Liver (tissue), 9 donors: Measurements from ENCODE around the gene KNDC1. TPM values are rescaled to one million over a fixed set of nuclear protein-coding genes. Genes with fewer than 3 reads are reported as not detected.

Experiments used
- DNase-seq: peaks from one replicate; pipeline ENCODE4 v3.0.0-alpha.2; 2017; ENCODE audit warnings: low spot score
- H3K27ac ChIP-seq, 2 donors: one replicate each; pipeline ENCODE4 v1.7.0; 2013; ENCODE audit warnings: inconsistent platforms in 2 of 2, low read length in 2 of 2, control low read depth in 1 of 2, low read depth in 1 of 2, mild to moderate bottlenecking in 1 of 2
- H3K27me3 ChIP-seq, 4 donors: one replicate each; pipeline versions ENCODE4 v1.6.1 to v1.7.0; 2013; ENCODE audit warnings: low read length in 3 of 4, inconsistent platforms in 1 of 4, mild to moderate bottlenecking in 1 of 4, moderate library complexity in 1 of 4; ENCODE audit not compliant: control insufficient read depth in 4 of 4, insufficient read depth in 4 of 4
- H3K36me3 ChIP-seq, 4 donors: one replicate each; pipeline versions ENCODE4 v1.6.1 to v1.7.0; 2013; ENCODE audit warnings: low read length in 3 of 4, mild to moderate bottlenecking in 3 of 4, low read depth in 1 of 4, moderate library complexity in 1 of 4; ENCODE audit not compliant: control insufficient read depth in 4 of 4, insufficient read depth in 3 of 4
- H3K4me1 ChIP-seq, 4 donors: one replicate each; pipeline versions ENCODE4 v1.6.1 to v1.7.0; 2013; ENCODE audit warnings: low read length in 3 of 4, mild to moderate bottlenecking in 3 of 4, moderate library complexity in 1 of 4; ENCODE audit not compliant: control insufficient read depth in 4 of 4, insufficient read depth in 4 of 4
- H3K4me3 ChIP-seq, 3 donors: one replicate each; pipeline versions ENCODE4 v1.6.1 to v1.7.0; 2013; ENCODE audit warnings: low read length in 3 of 3, control low read depth in 1 of 3, low read depth in 1 of 3, mild to moderate bottlenecking in 1 of 3
- H3K9ac ChIP-seq, 2 donors: one replicate each; pipeline ENCODE4 v1.7.0; 2013; ENCODE audit warnings: low read length in 2 of 2, mild to moderate bottlenecking in 2 of 2, moderate library complexity in 2 of 2, control low read depth in 1 of 2, low read depth in 1 of 2
- H3K9me3 ChIP-seq, 4 donors: one replicate each; pipeline versions ENCODE4 v1.6.1 to v1.7.0; 2013; ENCODE audit warnings: low read length in 3 of 4; ENCODE audit not compliant: control insufficient read depth in 4 of 4
- CTCF ChIP-seq: fragments of 150-350 bp; IDR thresholded peaks from 2 replicates; pipeline ENCODE4 v1.5.1; 2017; ENCODE audit warnings: improper control_type of control experiment, low read depth, low read length; ENCODE audit not compliant: missing input control
- EGR1 ChIP-seq, 2 donors: IDR thresholded peaks; 2 replicates each; pipeline ENCODE4 v1.6.1; 2016 to 2018; ENCODE audit warnings: antibody characterized with exemption in 2 of 2, low read depth in 2 of 2
- FOXA1 ChIP-seq: IDR thresholded peaks from 2 replicates; pipeline ENCODE4 v1.6.1; 2016; ENCODE audit warnings: antibody characterized with exemption
- FOXA2 ChIP-seq: IDR thresholded peaks from 2 replicates; pipeline ENCODE4 v1.6.1; 2016; ENCODE audit warnings: antibody characterized with exemption
- GABPA ChIP-seq, 2 donors: IDR thresholded peaks in 1 of 2; conservative IDR thresholded peaks in 1 of 2; 2 replicates each; pipeline ENCODE4 v1.6.1; 2016; ENCODE audit warnings: antibody characterized with exemption in 2 of 2, mild to moderate bottlenecking in 1 of 2, moderate library complexity in 1 of 2
- HNF4A ChIP-seq, 2 donors: conservative IDR thresholded peaks; 2 replicates each; pipeline ENCODE4 v1.6.1; 2016; ENCODE audit warnings: antibody characterized with exemption in 2 of 2, mild to moderate bottlenecking in 2 of 2
- HNF4G ChIP-seq: IDR thresholded peaks from 2 replicates; pipeline ENCODE4 v1.6.1; 2016; ENCODE audit warnings: antibody characterized with exemption
- JUND ChIP-seq, 2 donors: IDR thresholded peaks; 2 replicates each; pipeline ENCODE4 v1.6.1; 2016; ENCODE audit warnings: antibody characterized with exemption in 2 of 2
- MAX ChIP-seq: IDR thresholded peaks from 2 replicates; pipeline ENCODE4 v1.6.1; 2016; ENCODE audit warnings: antibody characterized with exemption
- NR2F2 ChIP-seq: IDR thresholded peaks from 2 replicates; pipeline ENCODE4 v1.6.1; 2016; ENCODE audit warnings: antibody characterized with exemption
- RAD21 ChIP-seq, 2 donors: IDR thresholded peaks; 2 replicates each; pipeline ENCODE4 v1.6.1; 2016; ENCODE audit warnings: antibody characterized with exemption in 2 of 2, mild to moderate bottlenecking in 2 of 2
- RXRA ChIP-seq, 2 donors: IDR thresholded peaks; 2 replicates each; pipeline ENCODE4 v1.6.1; 2017 to 2018; ENCODE audit warnings: antibody characterized with exemption in 2 of 2, mild to moderate bottlenecking in 1 of 2
- SP1 ChIP-seq: IDR thresholded peaks from 2 replicates; pipeline ENCODE4 v1.6.1; 2018; ENCODE audit warnings: antibody characterized with exemption, mild to moderate bottlenecking
- TAF1 ChIP-seq: conservative IDR thresholded peaks from 2 replicates; pipeline ENCODE4 v1.6.1; 2016; ENCODE audit warnings: antibody characterized with exemption, mild to moderate bottlenecking
- YY1 ChIP-seq: IDR thresholded peaks from 2 replicates; pipeline ENCODE4 v1.6.1; 2016; ENCODE audit warnings: antibody characterized with exemption, mild to moderate bottlenecking
- whole genome bisulfite sequencing: extraction: QIAGEN DNeasy Blood & Tissue Kit; methylation state at CpG from one replicate; pipeline ENCODE4 v1.1.7; 2013; 5-methylcytosine and 5-hydroxymethylcytosine counted together
- polyA plus RNA-seq, 2 donors: library from polyadenylated mRNA; stranded (reverse) in 1 of 2; unstranded in 1 of 2; fragments of 200-250 nt in 1 of 2; fragments of >200 nt in 1 of 2; fragmentation: Nextera tagmentation in 1 of 2; extraction: Ambion mirVana in 1 of 2; gene quantifications; one replicate each; pipeline versions ENCODE4 v1.2.1 to v1.2.3, GENCODE V29; 2013 to 2015
- total RNA-seq, 2 donors: library from RNA; depleted of rRNA; stranded (reverse); fragments of >200 nt; gene quantifications; one replicate each; pipeline ENCODE4 v1.2.3, GENCODE V29; 2014
- TF ChIP-seq, protein P1 (sequence below): IDR thresholded peaks from 2 replicates; pipeline ENCODE4 v1.6.1; 2016; ENCODE audit warnings: antibody characterized with exemption
- TF ChIP-seq, protein P2 (sequence below): IDR thresholded peaks from 2 replicates; pipeline ENCODE4 v1.6.1; 2016; ENCODE audit warnings: antibody characterized with exemption, mild to moderate bottlenecking
- TF ChIP-seq, protein P3 (sequence below): IDR thresholded peaks from 2 replicates; pipeline ENCODE4 v1.6.1; 2016; ENCODE audit warnings: antibody characterized with exemption
- donor health status: healthy.
- donor health status: healthy.
- donor health status: healthy.
- donor health status: healthy.
- donor health status: healthy.

The KNDC1 gene
- total and polyA plus RNA-seq, 4 donors, result 0.53 to 12.9 (median 4.3) TPM

GRCh38 chr10:133207627-133208026 is 47.6 kb downstream of the KNDC1 start:
- H3K4me1 ChIP-seq, result no peaks in the 10 kb centered on the region
- peaks cover 0 to 2% (median 0%) of the 10 kb centered on the region in 4 donors for H3K27me3 ChIP-seq
- DNase-seq, result no peak
- WGBS, result 87% methylated on average over 17 of the region's 17 CpGs
- H3K36me3 ChIP-seq, result peaks cover 0 to 5% (median 0%) of the 10 kb centered on the region in 4 donors
- no peak overlapping the region for H3K4me3 ChIP-seq
- TF ChIP-seq, protein P1, sequence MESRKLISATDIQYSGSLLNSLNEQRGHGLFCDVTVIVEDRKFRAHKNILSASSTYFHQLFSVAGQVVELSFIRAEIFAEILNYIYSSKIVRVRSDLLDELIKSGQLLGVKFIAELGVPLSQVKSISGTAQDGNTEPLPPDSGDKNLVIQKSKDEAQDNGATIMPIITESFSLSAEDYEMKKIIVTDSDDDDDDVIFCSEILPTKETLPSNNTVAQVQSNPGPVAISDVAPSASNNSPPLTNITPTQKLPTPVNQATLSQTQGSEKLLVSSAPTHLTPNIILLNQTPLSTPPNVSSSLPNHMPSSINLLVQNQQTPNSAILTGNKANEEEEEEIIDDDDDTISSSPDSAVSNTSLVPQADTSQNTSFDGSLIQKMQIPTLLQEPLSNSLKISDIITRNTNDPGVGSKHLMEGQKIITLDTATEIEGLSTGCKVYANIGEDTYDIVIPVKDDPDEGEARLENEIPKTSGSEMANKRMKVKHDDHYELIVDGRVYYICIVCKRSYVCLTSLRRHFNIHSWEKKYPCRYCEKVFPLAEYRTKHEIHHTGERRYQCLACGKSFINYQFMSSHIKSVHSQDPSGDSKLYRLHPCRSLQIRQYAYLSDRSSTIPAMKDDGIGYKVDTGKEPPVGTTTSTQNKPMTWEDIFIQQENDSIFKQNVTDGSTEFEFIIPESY, result no peak
- no peak for TF ChIP-seq JUND (IDR thresholded peaks at IDR 0.05)
- no peak for TF ChIP-seq CTCF
- no peak for TF ChIP-seq NR2F2
- TF ChIP-seq TAF1, result no peak
- no peak for TF ChIP-seq HNF4A (conservative IDR thresholded peaks at IDR 0.05)
- TF ChIP-seq, protein P2, sequence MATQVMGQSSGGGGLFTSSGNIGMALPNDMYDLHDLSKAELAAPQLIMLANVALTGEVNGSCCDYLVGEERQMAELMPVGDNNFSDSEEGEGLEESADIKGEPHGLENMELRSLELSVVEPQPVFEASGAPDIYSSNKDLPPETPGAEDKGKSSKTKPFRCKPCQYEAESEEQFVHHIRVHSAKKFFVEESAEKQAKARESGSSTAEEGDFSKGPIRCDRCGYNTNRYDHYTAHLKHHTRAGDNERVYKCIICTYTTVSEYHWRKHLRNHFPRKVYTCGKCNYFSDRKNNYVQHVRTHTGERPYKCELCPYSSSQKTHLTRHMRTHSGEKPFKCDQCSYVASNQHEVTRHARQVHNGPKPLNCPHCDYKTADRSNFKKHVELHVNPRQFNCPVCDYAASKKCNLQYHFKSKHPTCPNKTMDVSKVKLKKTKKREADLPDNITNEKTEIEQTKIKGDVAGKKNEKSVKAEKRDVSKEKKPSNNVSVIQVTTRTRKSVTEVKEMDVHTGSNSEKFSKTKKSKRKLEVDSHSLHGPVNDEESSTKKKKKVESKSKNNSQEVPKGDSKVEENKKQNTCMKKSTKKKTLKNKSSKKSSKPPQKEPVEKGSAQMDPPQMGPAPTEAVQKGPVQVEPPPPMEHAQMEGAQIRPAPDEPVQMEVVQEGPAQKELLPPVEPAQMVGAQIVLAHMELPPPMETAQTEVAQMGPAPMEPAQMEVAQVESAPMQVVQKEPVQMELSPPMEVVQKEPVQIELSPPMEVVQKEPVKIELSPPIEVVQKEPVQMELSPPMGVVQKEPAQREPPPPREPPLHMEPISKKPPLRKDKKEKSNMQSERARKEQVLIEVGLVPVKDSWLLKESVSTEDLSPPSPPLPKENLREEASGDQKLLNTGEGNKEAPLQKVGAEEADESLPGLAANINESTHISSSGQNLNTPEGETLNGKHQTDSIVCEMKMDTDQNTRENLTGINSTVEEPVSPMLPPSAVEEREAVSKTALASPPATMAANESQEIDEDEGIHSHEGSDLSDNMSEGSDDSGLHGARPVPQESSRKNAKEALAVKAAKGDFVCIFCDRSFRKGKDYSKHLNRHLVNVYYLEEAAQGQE, result no peak
- no peak for TF ChIP-seq FOXA1
- TF ChIP-seq SP1, result no peak
- TF ChIP-seq MAX, result no peak
- TF ChIP-seq EGR1 (IDR thresholded peaks at IDR 0.05; ENCODE audit: low read depth in 2 of 2), result no peak
- TF ChIP-seq YY1, result no peak
- no peak for TF ChIP-seq FOXA2
- no peak for TF ChIP-seq GABPA (IDR thresholded peaks at IDR 0.05 in 1 of 2, conservative IDR thresholded peaks at IDR 0.05 in 1 of 2)
- no peak for TF ChIP-seq RXRA (IDR thresholded peaks at IDR 0.05)
- no peak for TF ChIP-seq RAD21 (IDR thresholded peaks at IDR 0.05)
- TF ChIP-seq, protein P3, sequence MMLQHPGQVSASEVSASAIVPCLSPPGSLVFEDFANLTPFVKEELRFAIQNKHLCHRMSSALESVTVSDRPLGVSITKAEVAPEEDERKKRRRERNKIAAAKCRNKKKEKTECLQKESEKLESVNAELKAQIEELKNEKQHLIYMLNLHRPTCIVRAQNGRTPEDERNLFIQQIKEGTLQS, result no peak
- no peak for TF ChIP-seq HNF4G
- no peak overlapping the region for H3K9ac ChIP-seq
- no peaks in the 10 kb centered on the region for H3K9me3 ChIP-seq
- no peak overlapping the region for H3K27ac ChIP-seq
